Adrenal gland (tissue), 12 donors: ENCODE measurements around the gene SHISAL1. TPM values are rescaled to one million over a fixed set of nuclear protein-coding genes. Genes with fewer than 3 reads are reported as not detected.
A peak's percentile ranks its signal among the peaks of the same experiment; 100 is the strongest.

Source experiments
- DNase-seq, 7 donors: peaks; one replicate each; pipeline ENCODE4 v3.0.0-alpha.2; 2019 to 2020
- H3K27ac ChIP-seq, 5 donors: fragments of 200-600 bp; sonication (generic) in 4 of 5; 1 replicate in 3 of 5; 2 replicates in 2 of 5; pipeline versions ENCODE4 v1.5.1 to v1.8.0; 2016 to 2020; ENCODE audit warnings: mild to moderate bottlenecking in 1 of 5
- H3K27me3 ChIP-seq: fragments of 200-600 bp; 2 replicates; pipeline ENCODE4 v1.8.0; 2021
- H3K36me3 ChIP-seq, 2 donors: fragments of 200-600 bp; replicated peaks in 1 of 2; 1 replicate in 1 of 2; 2 replicates in 1 of 2; pipeline versions ENCODE4 v1.5.1 to v1.8.0; 2018 to 2022
- H3K4me1 ChIP-seq, 2 donors: fragments of 200-600 bp; replicated peaks in 1 of 2; 1 replicate in 1 of 2; 2 replicates in 1 of 2; pipeline versions ENCODE4 v1.5.1 to v1.8.0; 2018 to 2021
- H3K4me3 ChIP-seq, 4 donors: fragments of 200-600 bp; sonication (generic) in 3 of 4; one replicate each; pipeline ENCODE4 v1.5.1; 2016 to 2018
- H3K9me3 ChIP-seq, 3 donors: fragments of 200-600 bp; sonication (generic) in 1 of 3; replicated peaks in 1 of 3; 1 replicate in 2 of 3; 2 replicates in 1 of 3; pipeline versions ENCODE4 v1.5.1 to v1.8.0; 2016 to 2021
- POLR2A ChIP-seq, 2 donors: fragments of 450-650 bp; IDR thresholded peaks; one replicate each; pipeline ENCODE4 v1.6.1; 2017; ENCODE audit warnings: antibody characterized with exemption in 2 of 2, mild to moderate bottlenecking in 2 of 2, moderate library complexity in 1 of 2
- WGBS, 4 donors: extraction: QIAGEN DNeasy Blood & Tissue Kit in 2 of 4; methylation state at CpG; one replicate each; pipeline versions ENCODE4 v1.1.5 to v1.1.7; 2013 to 2017; 5-methylcytosine and 5-hydroxymethylcytosine counted together
- intact Hi-C, 2 donors: fragments of 100-400 bp; cut with DNase I; formaldehyde crosslinking; loops; one replicate each; pipeline versions ENCODE4 v1.14.1 to v1.15.0; 2022 to 2023
- polyA plus RNA-seq, 3 donors: library from polyadenylated mRNA; stranded (reverse); fragments of 200-250 nt in 2 of 3; fragments of 350-450 nt in 1 of 3; fragmentation: Illumina TruSeq in 1 of 3; extraction: RNeasy Lipid Tissue Mini Kit (QIAGEN cat#74804) in 1 of 3; gene quantifications; one replicate each; pipeline ENCODE4 v1.2.3, GENCODE V29; 2013 to 2014
- total RNA-seq, 9 donors: library from RNA; depleted of rRNA in 4 of 9; stranded (reverse); fragments of >200 nt in 4 of 9; fragments of 120-200 nt in 1 of 9; fragmentation: NEBNext Ultra II Directional in 1 of 9; extraction: Animal tissue kit (Norgen Biotek cat#: 25700) in 1 of 9; gene quantifications; one replicate each; pipeline versions ENCODE4 v1.1.0 to v1.2.4, GENCODE V29; 2013 to 2023
- TF ChIP-seq, protein P1 (sequence below), 6 experiments: fragments of 450-650 bp in 4 of 6; fragments of 200-600 bp in 2 of 6; sonication (generic) in 1 of 6; IDR thresholded peaks; 1 replicate in 5 of 6; 2 replicates in 1 of 6; pipeline versions ENCODE4 v1.5.1 to v1.8.0; 2016 to 2021; ENCODE audit warnings: antibody characterized with exemption in 6 of 6, mild to moderate bottlenecking in 2 of 6, moderate library complexity in 1 of 6
- donor health status: healthy with polysubstance abuse.
- donor health status: Bipolar disorder and iron deficiency.
- donor health status: DM: yes; HTN: yes; CAD: no.
- donor health status: DM: no; HTN: no; CAD: no.
- donor health status: DM: no; HTN: no; CAD: no.
- donor health status: DM: yes; HTN: yes; CAD: no.

SHISAL1 gene
- total and polyA plus RNA-seq, 12 donors = 0.33 to 2.4 (median 1.0) TPM

DNA sequence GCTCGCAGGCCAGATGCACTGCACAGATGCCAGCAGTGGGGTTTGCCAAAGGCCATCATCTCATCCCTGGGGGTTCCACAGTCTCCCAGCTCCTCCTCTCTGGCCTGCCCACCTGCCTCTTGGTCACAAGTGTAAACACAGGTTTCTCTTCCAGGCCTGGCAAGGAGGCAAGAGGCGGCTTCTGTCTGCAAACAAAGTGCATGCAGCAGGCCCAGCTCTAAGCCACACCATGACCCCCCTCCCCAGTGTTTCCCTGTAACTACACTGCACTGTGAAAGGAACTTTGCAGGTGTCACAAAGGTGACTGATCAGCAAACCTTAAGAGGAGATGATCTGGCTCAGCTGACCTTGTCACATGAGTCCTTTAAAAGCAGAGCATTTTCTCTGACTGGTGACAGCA lies 26.2 kb upstream of the SHISAL1 start:
- no peak overlapping the region for H3K27ac ChIP-seq
- 85 to 100% (median 95%) methylated on average over 1 to 2 of the region's 2 CpGs for WGBS, 4 donors
- TF ChIP-seq POLR2A (IDR thresholded peaks at IDR 0.05) = no peak
- TF ChIP-seq, protein P1, sequence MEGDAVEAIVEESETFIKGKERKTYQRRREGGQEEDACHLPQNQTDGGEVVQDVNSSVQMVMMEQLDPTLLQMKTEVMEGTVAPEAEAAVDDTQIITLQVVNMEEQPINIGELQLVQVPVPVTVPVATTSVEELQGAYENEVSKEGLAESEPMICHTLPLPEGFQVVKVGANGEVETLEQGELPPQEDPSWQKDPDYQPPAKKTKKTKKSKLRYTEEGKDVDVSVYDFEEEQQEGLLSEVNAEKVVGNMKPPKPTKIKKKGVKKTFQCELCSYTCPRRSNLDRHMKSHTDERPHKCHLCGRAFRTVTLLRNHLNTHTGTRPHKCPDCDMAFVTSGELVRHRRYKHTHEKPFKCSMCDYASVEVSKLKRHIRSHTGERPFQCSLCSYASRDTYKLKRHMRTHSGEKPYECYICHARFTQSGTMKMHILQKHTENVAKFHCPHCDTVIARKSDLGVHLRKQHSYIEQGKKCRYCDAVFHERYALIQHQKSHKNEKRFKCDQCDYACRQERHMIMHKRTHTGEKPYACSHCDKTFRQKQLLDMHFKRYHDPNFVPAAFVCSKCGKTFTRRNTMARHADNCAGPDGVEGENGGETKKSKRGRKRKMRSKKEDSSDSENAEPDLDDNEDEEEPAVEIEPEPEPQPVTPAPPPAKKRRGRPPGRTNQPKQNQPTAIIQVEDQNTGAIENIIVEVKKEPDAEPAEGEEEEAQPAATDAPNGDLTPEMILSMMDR (IDR thresholded peaks at IDR 0.05) = no peak
- intact Hi-C loops = no loop called here
- H3K4me1 ChIP-seq = no peaks in the 10 kb centered on the region
- DNase-seq = no peak
- no peak overlapping the region for H3K4me3 ChIP-seq
- H3K9me3 ChIP-seq = no peaks in the 10 kb centered on the region
- H3K36me3 ChIP-seq = no peaks in the 10 kb centered on the region
- H3K27me3 ChIP-seq = no peaks in the 10 kb centered on the region

DNA sequence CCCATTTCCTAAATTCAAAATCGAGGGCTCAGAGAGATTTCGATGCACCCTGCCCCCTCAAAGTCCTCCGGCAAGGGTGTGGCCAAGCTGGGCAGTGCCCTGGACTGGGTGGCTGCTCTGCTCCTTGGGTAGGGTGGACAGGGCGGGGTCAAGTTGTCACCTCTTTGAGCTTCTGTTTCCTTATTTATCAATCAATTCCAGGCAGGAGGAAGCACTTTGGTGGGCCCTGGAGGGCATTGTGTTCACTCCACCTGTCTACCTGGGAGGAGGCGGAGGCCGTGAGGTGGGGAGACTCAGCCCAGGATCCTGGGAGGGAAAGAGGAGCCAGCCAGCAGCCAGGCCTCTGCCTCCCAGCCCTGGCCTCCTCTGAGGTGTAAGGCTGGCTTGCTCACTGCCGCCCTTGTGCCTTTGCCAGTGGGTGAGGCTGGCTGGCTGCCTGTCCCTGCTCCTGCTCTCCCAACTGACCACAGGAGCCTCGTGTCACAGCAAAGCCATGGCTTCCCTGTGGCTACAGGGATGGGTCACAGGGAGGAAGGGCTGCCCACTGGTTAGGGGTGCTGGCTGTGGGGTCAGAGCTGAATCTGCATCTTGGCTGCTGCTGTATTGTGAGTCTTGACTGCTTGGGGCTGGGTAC lies 25.5 kb upstream of the SHISAL1 start:
- Histone ChIP-seq H3K27me3 (peaks cover 4% of the 10 kb centered on the region), H3K4me3 (no peak overlapping the region), H3K36me3 (no peaks in the 10 kb centered on the region), H3K4me1 (no peaks in the 10 kb centered on the region), H3K27ac (no peak overlapping the region), H3K9me3 (no peaks in the 10 kb centered on the region)
- no peak for TF ChIP-seq POLR2A (IDR thresholded peaks at IDR 0.05)
- TF ChIP-seq, protein P1 (IDR thresholded peaks at IDR 0.05) = no peak
- peak in 4 of 7 donors; percentile 35 to 55 (median 50) for DNase-seq
- intact Hi-C loops = no loop called here
- WGBS, 4 donors = 65 to 70% (median 68%) methylated on average over 6 to 8 of the region's 8 CpGs

DNA sequence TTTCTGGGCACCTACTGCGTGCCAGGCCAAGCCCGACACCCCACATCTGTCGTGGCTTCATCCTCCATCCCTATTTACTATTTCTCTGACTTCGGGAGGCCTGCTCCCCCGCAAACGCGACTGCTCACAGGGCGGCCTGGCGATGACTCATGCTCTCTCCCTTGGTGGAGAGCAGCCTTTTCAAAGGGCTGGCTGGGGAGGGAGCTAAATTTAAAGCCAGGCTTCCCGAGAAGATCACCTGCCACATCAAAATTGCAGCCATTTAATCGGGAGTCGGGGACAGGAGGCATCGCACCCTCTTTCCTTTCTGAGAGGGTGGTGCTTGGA lies 24.9 kb upstream of the SHISAL1 start:
- Histone ChIP-seq H3K27me3 (peaks cover 8% of the 10 kb centered on the region), H3K4me3 (no peak overlapping the region), H3K27ac (no peak overlapping the region), H3K36me3 (no peaks in the 10 kb centered on the region), H3K4me1 (no peaks in the 10 kb centered on the region), H3K9me3 (no peaks in the 10 kb centered on the region)
- 11 to 25% (median 21%) methylated on average over 7 to 13 of the region's 13 CpGs for WGBS, 4 donors
- no peak for TF ChIP-seq POLR2A (IDR thresholded peaks at IDR 0.05)
- TF ChIP-seq, protein P1 (IDR thresholded peaks at IDR 0.05) = no peak
- intact Hi-C loops = no loop called here
- DNase-seq = peak; percentile 37 to 64 (median 48)

DNA sequence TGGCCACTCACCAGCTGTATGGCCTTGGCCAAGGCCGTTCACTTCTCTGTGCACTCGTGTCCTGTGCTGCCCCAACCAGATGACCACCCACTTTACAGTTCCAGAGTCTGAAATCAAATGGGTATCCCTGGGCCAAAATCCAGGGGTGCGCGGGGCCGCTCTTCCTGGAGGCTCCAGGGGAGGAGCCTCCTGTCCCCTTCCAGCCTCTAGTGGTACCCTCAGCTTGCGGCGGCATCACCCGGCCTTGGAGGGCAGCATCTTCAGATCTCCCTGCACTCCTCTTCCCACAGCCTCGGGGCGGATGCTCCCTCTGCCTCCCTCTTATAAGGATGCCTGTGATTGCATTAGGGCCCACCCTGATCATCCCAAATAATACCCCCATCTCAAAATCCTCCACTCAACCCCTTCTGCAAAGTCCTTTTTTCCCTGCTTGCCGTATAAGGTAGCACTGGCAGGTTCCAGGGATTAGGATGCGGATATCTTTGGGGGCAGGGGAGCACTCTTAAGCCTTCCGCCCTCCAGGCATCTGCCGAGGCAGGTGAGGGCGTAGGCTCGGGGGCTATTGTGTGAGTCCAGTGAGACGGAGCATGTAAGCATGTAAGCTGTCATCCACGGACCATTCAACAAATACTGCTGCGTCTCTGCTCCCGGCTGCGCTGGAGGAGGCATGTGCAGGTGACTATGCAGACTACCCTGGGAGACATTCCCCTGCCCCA lies 24.4 kb upstream of the SHISAL1 start:
- Histone ChIP-seq H3K27ac (no peak overlapping the region), H3K4me3 (no peak overlapping the region), H3K36me3 (no peaks in the 10 kb centered on the region), H3K9me3 (no peaks in the 10 kb centered on the region), H3K27me3 (peaks cover 8% of the 10 kb centered on the region), H3K4me1 (no peaks in the 10 kb centered on the region)
- DNase-seq = no peak
- intact Hi-C loops = no loop called here
- 67 to 78% (median 71%) methylated on average over 14 to 21 of the region's 21 CpGs for WGBS, 4 donors
- no peak for TF ChIP-seq POLR2A (IDR thresholded peaks at IDR 0.05)
